HTERT RPE-1 (cell line): ENCODE measurements around the gene TIAM2.
"Not testable (repeated sequence)": the region's sequence is repeated elsewhere in the genome, so short reads cannot be mapped to it uniquely, and the experiment has no call there.

Experiments
- in situ Hi-C: fragments of 300-500 bp; cut with MboI; formaldehyde crosslinking; loops from 4 replicates; pipeline ENCODE4 v1.14.3; 2020; ENCODE audit warnings: low sequenced_read_pairs

The TIAM2 gene

GRCh38 chr6:155221086-155221485 is 226.0 kb downstream of the TIAM2 start:
- in situ Hi-C loops, result no loop called here

GRCh38 chr6:155222506-155222905 is 227.4 kb downstream of the TIAM2 start:
- in situ Hi-C loops, result no loop called here

GRCh38 chr6:155223646-155224451 is 228.7 kb downstream of the TIAM2 start:
- in situ Hi-C loops, result no loop called here

- in situ Hi-C loops, result no loop called here
These were observed 229.5 kb downstream of the TIAM2 start for GRCh38 chr6:155224618-155225017.

GRCh38 chr6:155227046-155227445 is 231.9 kb downstream of the TIAM2 start:
- in situ Hi-C loops, result no loop called here

GRCh38 chr6:155228546-155229166 is 233.5 kb downstream of the TIAM2 start:
- in situ Hi-C loops, result no loop called here

- in situ Hi-C loops, result not testable (repeated sequence)
These were observed 235.9 kb downstream of the TIAM2 start for GRCh38 chr6:155230975-155231374.

GRCh38 chr6:155232848-155233247 is 237.7 kb downstream of the TIAM2 start:
- in situ Hi-C loops, result no loop called here

- in situ Hi-C loops, result no loop called here
These were observed 239.1 kb downstream of the TIAM2 start for GRCh38 chr6:155234167-155234566.

GRCh38 chr6:155234687-155235086 is 239.6 kb downstream of the TIAM2 start:
- in situ Hi-C loops, result no loop called here

- in situ Hi-C loops, result no loop called here
These were observed 240.0 kb downstream of the TIAM2 start for GRCh38 chr6:155235087-155235486.

GRCh38 chr6:155237613-155238012 is 242.5 kb downstream of the TIAM2 start:
- in situ Hi-C loops, result no loop called here

GRCh38 chr6:155240905-155241600 is 245.9 kb downstream of the TIAM2 start:
- in situ Hi-C loops, result no loop called here

- in situ Hi-C loops, result no loop called here
These were observed 246.9 kb downstream of the TIAM2 start for GRCh38 chr6:155241966-155242365.

- in situ Hi-C loops, result no loop called here
These were observed 249.3 kb downstream of the TIAM2 start for GRCh38 chr6:155244434-155244833.

- in situ Hi-C loops, result no loop called here
These were observed 250.1 kb downstream of the TIAM2 start for GRCh38 chr6:155245193-155245592.

GRCh38 chr6:155245831-155246230 is 250.7 kb downstream of the TIAM2 start:
- in situ Hi-C loops, result no loop called here

GRCh38 chr6:155246825-155247224 is 251.7 kb downstream of the TIAM2 start:
- in situ Hi-C loops, result no loop called here

GRCh38 chr6:155247618-155248007 is 252.5 kb downstream of the TIAM2 start:
- in situ Hi-C loops, result no loop called here

GRCh38 chr6:155248008-155249001 is 253.2 kb downstream of the TIAM2 start:
- in situ Hi-C loops, result no loop called here
